HEK293T (cell line): ENCODE measurements around the gene GLI1.

Experiments
- BHLHE40 ChIP-seq: fragments of 450-650 bp; IDR thresholded peaks from 2 replicates; pipeline ENCODE4 v1.6.1; 2016; ENCODE audit warnings: mild to moderate bottlenecking, moderate library complexity, borderline replicate concordance
- CTBP1 ChIP-seq: fragments of 450-650 bp; IDR thresholded peaks from 2 replicates; pipeline ENCODE4 v1.6.1; 2016; ENCODE audit warnings: borderline replicate concordance
- FOXM1 ChIP-seq: fragments of 450-650 bp; IDR thresholded peaks from 2 replicates; pipeline ENCODE4 v1.6.1; 2017; ENCODE audit warnings: mild to moderate bottlenecking, borderline replicate concordance
- L3MBTL2 ChIP-seq: fragments of 450-650 bp; conservative IDR thresholded peaks from 2 replicates; pipeline ENCODE4 v1.6.1; 2016; ENCODE audit warnings: mild to moderate bottlenecking
- SP1 ChIP-seq: fragments of 450-650 bp; IDR thresholded peaks from 2 replicates; pipeline ENCODE4 v1.6.1; 2017
- TARDBP ChIP-seq: fragments of 450-650 bp; IDR thresholded peaks from 2 replicates; pipeline ENCODE4 v1.6.1; 2016
- ZNF384 ChIP-seq: fragments of 450-650 bp; IDR thresholded peaks from 2 replicates; pipeline ENCODE4 v1.6.1; 2016

GRCh38 chr12:57420482-57420881 lies 39.1 kb upstream of the GLI1 start:
- no peak for TF ChIP-seq SP1
- no peak for TF ChIP-seq BHLHE40
- no peak for TF ChIP-seq ZNF384
- TF ChIP-seq CTBP1: no peak
- TF ChIP-seq TARDBP: no peak
- TF ChIP-seq L3MBTL2: no peak
- no peak for TF ChIP-seq FOXM1
